Activated CD8-positive, alpha-beta memory T cell treated with anti-CD3 and anti-CD28 coated beads, Interleukin-2, amount 50 U/mL, for 1 hour (primary cell): Measurements from ENCODE around the gene SLC6A12.

Source experiments
- DNase-seq: peaks from one replicate; pipeline ENCODE4 v3.0.0-alpha.2; 2020; ENCODE audit errors: extremely low read depth

The SLC6A12 gene

GRCh38 chr12:178829-179109 lies 35.2 kb downstream of the SLC6A12 start:
- DNase-seq, result no peak

GRCh38 chr12:177980-178828 lies 35.8 kb downstream of the SLC6A12 start:
- DNase-seq, result no peak

GRCh38 chr12:177336-177979 lies 36.5 kb downstream of the SLC6A12 start:
- no peak for DNase-seq

- no peak for DNase-seq
These were observed 37.4 kb downstream of the SLC6A12 start for GRCh38 chr12:176321-177181.

GRCh38 chr12:175759-176158 lies 38.2 kb downstream of the SLC6A12 start:
- no peak for DNase-seq

- DNase-seq, result no peak
These were observed 38.7 kb downstream of the SLC6A12 start for GRCh38 chr12:175250-175649.

GRCh38 chr12:174596-174995 lies 39.4 kb downstream of the SLC6A12 start:
- DNase-seq, result no peak

GRCh38 chr12:174124-174523 lies 39.8 kb downstream of the SLC6A12 start:
- DNase-seq, result no peak

GRCh38 chr12:172732-173161 lies 41.2 kb downstream of the SLC6A12 start:
- DNase-seq, result no peak

GRCh38 chr12:171743-172676 lies 41.9 kb downstream of the SLC6A12 start:
- no peak for DNase-seq

GRCh38 chr12:171276-171675 lies 42.7 kb downstream of the SLC6A12 start:
- no peak for DNase-seq

GRCh38 chr12:170371-171225 lies 43.4 kb downstream of the SLC6A12 start:
- no peak for DNase-seq

- DNase-seq, result no peak
These were observed 44.2 kb downstream of the SLC6A12 start for GRCh38 chr12:169528-170370.

- DNase-seq, result no peak
These were observed 45.0 kb downstream of the SLC6A12 start for GRCh38 chr12:168763-169525.

- no peak for DNase-seq
These were observed 45.9 kb downstream of the SLC6A12 start for GRCh38 chr12:167959-168600.

GRCh38 chr12:166425-167075 lies 47.4 kb downstream of the SLC6A12 start:
- DNase-seq, result no peak

- DNase-seq, result no peak
These were observed 48.0 kb downstream of the SLC6A12 start for GRCh38 chr12:165862-166368.

- no peak for DNase-seq
These were observed 49.8 kb downstream of the SLC6A12 start for GRCh38 chr12:164207-164606.
